ENCODE results near the gene STAP2. TPM values are rescaled to one million over a fixed set of nuclear protein-coding genes. Genes with fewer than 3 reads are reported as not detected.

STAP2 gene
- total and polyA plus RNA-seq, 9 of the 15 experiments (the other 6 are each of a cell fraction or from before 2014, with no cell fraction given), result 1.2 to 9.8 (median 4.5) TPM

- TF ChIP-seq NR1H2 (CRISPR knock-in tag; IDR thresholded peaks at IDR 0.05), result no peak
- TF ChIP-seq SAP30 (IDR thresholded peaks at IDR 0.05; ENCODE audit: borderline replicate concordance, insufficient read depth, low read depth, low read length, poor library complexity, severe bottlenecking), result no peak
- TF ChIP-seq PHF21A (IDR thresholded peaks at IDR 0.05; ENCODE audit: borderline replicate concordance, low read depth), result no peak
- TF ChIP-seq CBX3 (IDR thresholded peaks at IDR 0.05; ENCODE audit: borderline replicate concordance in 1 of 2, low read length in 2 of 2), result peak in 1 of 2 experiments; percentile 53; a peak in 1 of 3 replicates
- TF ChIP-seq CHD4 (IDR thresholded peaks at IDR 0.05; ENCODE audit: insufficient read depth, insufficient replicate concordance, low read depth, low read length, poor library complexity, severe bottlenecking), result peak; percentile 60
- TF ChIP-seq TARDBP (IDR thresholded peaks at IDR 0.05), result no peak
- TF ChIP-seq MCM3 (IDR thresholded peaks at IDR 0.05), result no peak
- no peak for TF ChIP-seq ZNF395 (CRISPR knock-in tag; IDR thresholded peaks at IDR 0.05)
- TF ChIP-seq MECOM (CRISPR knock-in tag; IDR thresholded peaks at IDR 0.05), result no peak
- no peak for TF ChIP-seq GATAD2B (IDR thresholded peaks at IDR 0.05; ENCODE audit: borderline replicate concordance)
- no peak for TF ChIP-seq MAFF (IDR thresholded peaks at IDR 0.05; ENCODE audit: low read length)
- TF ChIP-seq ESRRA (IDR thresholded peaks at IDR 0.05; ENCODE audit: borderline replicate concordance, low read depth), result peak; percentile 99
- no peak for TF ChIP-seq PCBP1 (IDR thresholded peaks at IDR 0.05; ENCODE audit: low read depth, low read length, poor library complexity, severe bottlenecking)
- no peak for TF ChIP-seq E2F4 (CRISPR knock-in tag; IDR thresholded peaks at IDR 0.05; ENCODE audit: low read depth)
- peak; percentile 71 for TF ChIP-seq RBM25 (IDR thresholded peaks at IDR 0.05; ENCODE audit: low read depth, low read length, severe bottlenecking)
- TF ChIP-seq SMAD2 (IDR thresholded peaks at IDR 0.05; ENCODE audit: low read depth, low read length), result no peak
- TF ChIP-seq PHB (CRISPR knock-in tag; IDR thresholded peaks at IDR 0.05), result no peak
- TF ChIP-seq CBX1 (IDR thresholded peaks at IDR 0.05; ENCODE audit: low read depth), result no peak; the same call in 1 of the 2 replicates
- no peak for TF ChIP-seq LARP7 (IDR thresholded peaks at IDR 0.05)
- TF ChIP-seq NCOA1 (IDR thresholded peaks at IDR 0.05; ENCODE audit: low read depth), result no peak
- TF ChIP-seq ZNF511 (CRISPR knock-in tag; IDR thresholded peaks at IDR 0.05), result no peak
- no peak for TF ChIP-seq ZNF217 (CRISPR knock-in tag; IDR thresholded peaks at IDR 0.05)
- TF ChIP-seq TCF7L2 (IDR thresholded peaks at IDR 0.05; ENCODE audit: low read depth, low read length), result no peak
- TF ChIP-seq ELK3 (CRISPR knock-in tag; IDR thresholded peaks at IDR 0.05), result no peak
- no peak for TF ChIP-seq DMBX1 (CRISPR knock-in tag; IDR thresholded peaks at IDR 0.05; ENCODE audit: borderline replicate concordance)
Observed at GRCh38 chr19:4298810-4299550, 39.6 kb downstream of the STAP2 start (continued).
